Panc1 (cell line): ENCODE data around the gene CD58. TPM values are rescaled to one million over a fixed set of nuclear protein-coding genes. Genes with fewer than 3 reads are reported as not detected.

ENCODE experiments used
- ATAC-seq: fragments of 200-7000 bp; cut with Tn5 transposase; 2 replicates; pipeline ENCODE4 v1.9.1; 2020; ENCODE audit warnings: mild to moderate bottlenecking, moderate library complexity
- BruUV-seq: library from RNA; stranded (reverse); fragments of 400-500 nt; replicated peaks from 2 replicates; lab custom pipeline; 2021; lab: Mats Ljungman, UMichigan
- CTCF ChIA-PET: fragments of 300-600 bp; sonication (Branson Sonifier 250); formaldehyde crosslinking; loops from one replicate; lab custom pipeline; 2022; ENCODE audit warnings: antibody characterized with exemption; lab: Charles Lee
- POLR2A ChIA-PET: fragments of 300-600 bp; sonication (Branson Sonifier 250); formaldehyde crosslinking; loops from one replicate; lab custom pipeline; 2022; ENCODE audit warnings: antibody characterized with exemption; lab: Charles Lee
- DNase-seq: peaks from one replicate; pipeline ENCODE4 v3.0.0-alpha.2; 2010; ENCODE audit warnings: low read depth, low spot score
- H3K27ac ChIP-seq: 2 replicates; pipeline ENCODE4 v1.5.1; 2011; ENCODE audit warnings: mild to moderate bottlenecking, low read length, inconsistent platforms
- H3K27me3 ChIP-seq: fragments of 200-500 bp; sonication (Bioruptor generic); 2 replicates; pipeline ENCODE4 v1.6.0; 2014; ENCODE audit warnings: low read length, inconsistent platforms; ENCODE audit not compliant: control insufficient read depth, insufficient read depth
- H3K36me3 ChIP-seq: fragments of 200-500 bp; sonication (Bioruptor generic); 2 replicates; pipeline ENCODE4 v1.5.1; 2014; ENCODE audit warnings: inconsistent platforms, mild to moderate bottlenecking, low read length, moderate library complexity; ENCODE audit not compliant: control insufficient read depth, insufficient read depth
- H3K4me1 ChIP-seq: 2 replicates; pipeline ENCODE4 v1.5.1; 2011; ENCODE audit warnings: inconsistent platforms, mild to moderate bottlenecking, low read length, moderate library complexity; ENCODE audit not compliant: control insufficient read depth, insufficient read depth
- H3K4me3 ChIP-seq, 2 experiments: 2 replicates each; pipeline ENCODE4 v1.5.1; 2011 to 2012; ENCODE audit warnings: low read depth in 2 of 2, low read length in 2 of 2, mild to moderate bottlenecking in 2 of 2, inconsistent platforms in 1 of 2, moderate library complexity in 1 of 2
- H3K9me3 ChIP-seq: fragments of 200-500 bp; sonication (Bioruptor generic); 2 replicates; pipeline ENCODE4 v1.5.1; 2014; ENCODE audit warnings: low read depth, mild to moderate bottlenecking, inconsistent platforms, low read length, moderate library complexity; ENCODE audit not compliant: control insufficient read depth, insufficient read depth
- CTCF ChIP-seq: fragments of 450-650 bp; IDR thresholded peaks from 2 replicates; pipeline ENCODE4 v1.5.1; 2017; ENCODE audit warnings: mild to moderate bottlenecking
- POLR2AphosphoS5 ChIP-seq: IDR thresholded peaks from 2 replicates; pipeline ENCODE4 v1.6.1; 2012; ENCODE audit warnings: mild to moderate bottlenecking, low read depth, low read length, moderate library complexity
- SIN3A ChIP-seq: IDR thresholded peaks from 2 replicates; pipeline ENCODE4 v1.6.1; 2012; ENCODE audit warnings: low read depth, mild to moderate bottlenecking, low read length, moderate library complexity, borderline replicate concordance; ENCODE audit not compliant: insufficient read depth
- TCF7L2 ChIP-seq: IDR thresholded peaks from 2 replicates; pipeline ENCODE4 v1.6.1; 2011; ENCODE audit warnings: mild to moderate bottlenecking, low read depth, low read length, inconsistent platforms
- in situ Hi-C: cut with HindIII; loops from 2 replicates; pipeline ENCODE4 v1.10.0; 2016; ENCODE audit warnings: low sequenced_read_pairs, low pct_unique_long_range_greater_than_20kb
- intact Hi-C: fragments of 100-400 bp; cut with micrococcal nuclease; formaldehyde crosslinking; loops from one replicate; pipeline ENCODE4 v1.10.0; 2022; ENCODE audit not compliant: unreplicated experiment
- total RNA-seq: library from RNA; stranded (reverse); gene quantifications from one replicate; pipeline ENCODE4 v1.2.1, GENCODE V29; 2021; ENCODE audit not compliant: unreplicated experiment
- TF ChIP-seq, protein P1 (sequence below), 2 experiments: IDR thresholded peaks; 2 replicates each; pipeline ENCODE4 v1.6.1; 2011 to 2012; ENCODE audit warnings: low read depth in 2 of 2, control low read depth in 1 of 2, low read length in 1 of 2, mild to moderate bottlenecking in 1 of 2, moderate library complexity in 1 of 2; ENCODE audit not compliant: insufficient read depth in 1 of 2

Gene CD58
- total RNA-seq, 1 experiment from 2014 or later, result 12.6 TPM

GRCh38 chr1:116558140-116558549, 12.7 kb downstream of the CD58 start:
- DNase-seq, result no peak
- TF ChIP-seq TCF7L2 (no peak), POLR2AphosphoS5 (no peak), CTCF (no peak), SIN3A (no peak)
- TF ChIP-seq, protein P1, sequence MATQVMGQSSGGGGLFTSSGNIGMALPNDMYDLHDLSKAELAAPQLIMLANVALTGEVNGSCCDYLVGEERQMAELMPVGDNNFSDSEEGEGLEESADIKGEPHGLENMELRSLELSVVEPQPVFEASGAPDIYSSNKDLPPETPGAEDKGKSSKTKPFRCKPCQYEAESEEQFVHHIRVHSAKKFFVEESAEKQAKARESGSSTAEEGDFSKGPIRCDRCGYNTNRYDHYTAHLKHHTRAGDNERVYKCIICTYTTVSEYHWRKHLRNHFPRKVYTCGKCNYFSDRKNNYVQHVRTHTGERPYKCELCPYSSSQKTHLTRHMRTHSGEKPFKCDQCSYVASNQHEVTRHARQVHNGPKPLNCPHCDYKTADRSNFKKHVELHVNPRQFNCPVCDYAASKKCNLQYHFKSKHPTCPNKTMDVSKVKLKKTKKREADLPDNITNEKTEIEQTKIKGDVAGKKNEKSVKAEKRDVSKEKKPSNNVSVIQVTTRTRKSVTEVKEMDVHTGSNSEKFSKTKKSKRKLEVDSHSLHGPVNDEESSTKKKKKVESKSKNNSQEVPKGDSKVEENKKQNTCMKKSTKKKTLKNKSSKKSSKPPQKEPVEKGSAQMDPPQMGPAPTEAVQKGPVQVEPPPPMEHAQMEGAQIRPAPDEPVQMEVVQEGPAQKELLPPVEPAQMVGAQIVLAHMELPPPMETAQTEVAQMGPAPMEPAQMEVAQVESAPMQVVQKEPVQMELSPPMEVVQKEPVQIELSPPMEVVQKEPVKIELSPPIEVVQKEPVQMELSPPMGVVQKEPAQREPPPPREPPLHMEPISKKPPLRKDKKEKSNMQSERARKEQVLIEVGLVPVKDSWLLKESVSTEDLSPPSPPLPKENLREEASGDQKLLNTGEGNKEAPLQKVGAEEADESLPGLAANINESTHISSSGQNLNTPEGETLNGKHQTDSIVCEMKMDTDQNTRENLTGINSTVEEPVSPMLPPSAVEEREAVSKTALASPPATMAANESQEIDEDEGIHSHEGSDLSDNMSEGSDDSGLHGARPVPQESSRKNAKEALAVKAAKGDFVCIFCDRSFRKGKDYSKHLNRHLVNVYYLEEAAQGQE (IDR thresholded peaks at IDR 0.05; ENCODE audit: insufficient read depth in 1 of 2, low read depth in 2 of 2, low read length in 1 of 2), result no peak
- in situ Hi-C loops, result no loop called here
- no peaks in the 10 kb centered on the region; the same call in 1 of the 2 replicates for H3K4me1 ChIP-seq
- H3K27ac ChIP-seq, result no peak overlapping the region
- no peaks in the 10 kb centered on the region for H3K36me3 ChIP-seq
- H3K27me3 ChIP-seq, result no peaks in the 10 kb centered on the region
- intact Hi-C loops, result no loop called here
- no peaks in the 10 kb centered on the region for H3K9me3 ChIP-seq
- CTCF ChIA-PET, result no interaction called here
- no peak overlapping the region for H3K4me3 ChIP-seq
- POLR2A ChIA-PET, result no interaction called here
- no peak for ATAC-seq
- BruUV-seq, result no TSS peak

DNA sequence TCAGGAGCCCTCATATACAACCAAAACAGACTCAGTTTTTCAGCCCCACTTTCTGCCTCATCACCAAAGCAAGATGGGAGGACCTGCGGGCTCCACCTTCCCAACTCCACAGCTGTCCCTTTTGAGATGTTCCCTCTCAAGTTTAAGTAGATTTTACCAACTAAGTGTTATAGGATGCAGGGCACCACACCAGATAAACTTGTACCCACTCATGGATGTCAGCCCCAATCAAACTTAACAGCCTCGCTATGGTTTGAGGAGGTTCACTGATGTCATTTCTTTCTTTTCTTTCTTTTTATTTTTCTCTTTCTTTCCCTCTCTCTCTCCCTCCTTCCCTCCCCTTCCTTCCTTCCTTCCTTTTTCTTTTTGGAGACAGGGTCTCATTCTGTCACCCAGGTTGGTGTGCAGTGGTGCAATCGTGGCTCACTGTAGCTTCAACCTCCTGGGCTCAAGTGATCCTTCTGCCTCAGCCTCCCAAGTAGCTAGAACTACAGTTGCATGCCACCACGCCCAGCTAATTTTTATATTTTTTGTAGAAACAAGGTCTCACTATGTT, 13.4 kb downstream of the CD58 start:
- CTCF ChIA-PET, result no interaction called here
- no TSS peak for BruUV-seq
- Histone ChIP-seq H3K27ac (no peak overlapping the region), H3K9me3 (no peaks in the 10 kb centered on the region), H3K36me3 (no peaks in the 10 kb centered on the region), H3K4me1 (no peaks in the 10 kb centered on the region; the same call in 1 of the 2 replicates), H3K4me3 (no peak overlapping the region), H3K27me3 (no peaks in the 10 kb centered on the region)
- no peak for ATAC-seq
- DNase-seq, result no peak
- in situ Hi-C loops (no loop called here), intact Hi-C loops (no loop called here)
- POLR2A ChIA-PET, result no interaction called here
- TF ChIP-seq POLR2AphosphoS5 (no peak), CTCF (no peak), TCF7L2 (no peak), SIN3A (no peak)
- TF ChIP-seq, protein P1 (IDR thresholded peaks at IDR 0.05; ENCODE audit: insufficient read depth in 1 of 2, low read depth in 2 of 2, low read length in 1 of 2), result no peak
